Omental fat pad (tissue), 4 donors: ENCODE data around the gene MRTFB. TPM values are rescaled to one million over a fixed set of nuclear protein-coding genes. Genes with fewer than 3 reads are reported as not detected.

Source experiments
- ATAC-seq: fragments of 150-250 bp; one replicate; pipeline ENCODE4 v1.9.1; 2016; ENCODE audit warnings: mild to moderate bottlenecking, moderate library complexity; ENCODE audit not compliant: low FRiP score
- DNase-seq: peaks from one replicate; pipeline ENCODE4 v3.0.0-alpha.2; 2019; ENCODE audit warnings: low spot score
- total RNA-seq, 4 donors: library from RNA; depleted of rRNA; stranded (reverse); fragments of >200 nt; gene quantifications; one replicate each; pipeline ENCODE4 v1.1.0, GENCODE V29; 2016
- TF ChIP-seq, protein P1 (sequence below), 3 donors: fragments of 450-650 bp; IDR thresholded peaks; one replicate each; pipeline ENCODE4 v1.5.1; 2016 to 2017; ENCODE audit warnings: antibody characterized with exemption in 3 of 3, mild to moderate bottlenecking in 3 of 3, moderate library complexity in 2 of 3

Gene MRTFB
- total RNA-seq, 4 donors from 2014 or later: 17.5 to 107 (median 55.8) TPM

DNA sequence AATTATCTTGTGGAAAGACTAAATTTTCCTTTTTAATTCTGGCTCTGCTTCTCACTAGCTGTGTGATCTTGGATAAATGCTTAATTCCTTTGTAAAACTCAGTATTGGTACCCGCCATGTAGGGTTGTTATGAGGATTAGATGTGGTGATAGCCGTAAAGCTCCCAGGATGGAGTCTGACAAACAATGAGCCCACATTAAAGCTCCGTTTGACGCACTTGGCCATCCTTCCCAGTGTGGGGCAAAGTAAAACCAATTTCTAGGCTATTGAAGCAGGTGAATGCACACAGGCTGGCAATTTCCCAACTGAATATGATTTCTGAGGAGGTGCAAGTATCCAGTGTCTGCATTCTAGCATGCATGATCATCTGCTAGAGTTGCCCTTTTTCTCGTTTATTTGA lies 123.6 kb downstream of the MRTFB start:
- TF ChIP-seq, protein P1, sequence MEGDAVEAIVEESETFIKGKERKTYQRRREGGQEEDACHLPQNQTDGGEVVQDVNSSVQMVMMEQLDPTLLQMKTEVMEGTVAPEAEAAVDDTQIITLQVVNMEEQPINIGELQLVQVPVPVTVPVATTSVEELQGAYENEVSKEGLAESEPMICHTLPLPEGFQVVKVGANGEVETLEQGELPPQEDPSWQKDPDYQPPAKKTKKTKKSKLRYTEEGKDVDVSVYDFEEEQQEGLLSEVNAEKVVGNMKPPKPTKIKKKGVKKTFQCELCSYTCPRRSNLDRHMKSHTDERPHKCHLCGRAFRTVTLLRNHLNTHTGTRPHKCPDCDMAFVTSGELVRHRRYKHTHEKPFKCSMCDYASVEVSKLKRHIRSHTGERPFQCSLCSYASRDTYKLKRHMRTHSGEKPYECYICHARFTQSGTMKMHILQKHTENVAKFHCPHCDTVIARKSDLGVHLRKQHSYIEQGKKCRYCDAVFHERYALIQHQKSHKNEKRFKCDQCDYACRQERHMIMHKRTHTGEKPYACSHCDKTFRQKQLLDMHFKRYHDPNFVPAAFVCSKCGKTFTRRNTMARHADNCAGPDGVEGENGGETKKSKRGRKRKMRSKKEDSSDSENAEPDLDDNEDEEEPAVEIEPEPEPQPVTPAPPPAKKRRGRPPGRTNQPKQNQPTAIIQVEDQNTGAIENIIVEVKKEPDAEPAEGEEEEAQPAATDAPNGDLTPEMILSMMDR (IDR thresholded peaks at IDR 0.05): no peak
- no peak for ATAC-seq
- no peak for DNase-seq

DNA sequence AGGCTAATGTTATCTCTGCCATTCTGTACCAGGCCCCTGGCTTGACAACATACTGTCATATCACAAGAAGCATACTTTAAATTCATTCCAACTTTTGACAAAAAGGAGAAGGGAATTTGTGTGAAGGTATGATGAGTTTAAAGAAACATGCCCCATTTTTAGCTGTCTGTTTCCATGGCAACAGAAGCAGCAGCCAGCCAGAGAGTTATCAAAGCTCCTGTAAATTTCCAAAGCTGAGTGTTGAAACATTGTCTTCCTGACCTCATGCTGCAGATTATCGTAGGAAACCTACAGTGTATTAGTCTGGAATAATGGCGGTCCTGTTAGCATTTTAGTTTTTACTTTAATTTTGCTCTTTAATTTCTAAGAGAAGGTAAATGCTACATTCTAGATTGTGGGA lies 124.9 kb downstream of the MRTFB start:
- DNase-seq (no peak), ATAC-seq (no peak)
- TF ChIP-seq, protein P1 (IDR thresholded peaks at IDR 0.05): no peak

DNA sequence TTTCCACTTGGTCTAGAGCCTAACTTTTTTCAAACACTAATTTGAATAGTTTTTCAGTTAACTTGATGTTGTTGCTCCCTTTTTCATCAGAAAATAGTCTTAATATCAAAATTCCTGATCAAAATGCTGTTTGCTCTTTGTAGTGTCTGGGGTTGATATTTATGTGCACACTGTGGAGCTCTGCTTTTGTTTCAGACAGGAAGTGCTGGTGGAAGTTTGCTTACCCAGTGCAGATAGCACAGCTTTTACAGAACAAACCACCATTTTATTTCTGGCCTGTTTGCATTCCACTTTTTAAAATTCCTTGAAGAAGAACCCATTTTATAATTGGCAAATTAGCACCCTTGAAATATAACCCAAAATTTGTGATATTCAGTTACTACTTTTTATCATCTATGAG lies 125.4 kb downstream of the MRTFB start:
- TF ChIP-seq, protein P1 (IDR thresholded peaks at IDR 0.05): no peak
- ATAC-seq: no peak
- DNase-seq: no peak

DNA sequence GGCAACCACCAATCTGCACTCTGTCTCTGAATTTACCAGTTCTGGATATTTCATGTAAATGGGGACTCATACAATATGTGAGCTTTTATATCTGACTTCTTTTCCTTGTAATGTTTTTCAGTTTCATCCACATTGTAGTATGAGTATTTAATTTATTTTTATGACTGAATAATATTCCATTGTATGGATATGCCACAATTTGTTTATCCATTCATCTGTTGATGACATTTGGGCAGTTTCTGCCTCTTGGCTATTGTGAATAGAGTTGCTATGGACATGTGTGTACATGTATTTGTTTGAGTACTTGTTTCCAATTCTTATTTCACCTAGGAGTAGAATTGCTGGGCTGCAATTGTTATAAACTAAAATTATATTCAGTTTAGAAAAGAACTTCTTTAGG lies 126.9 kb downstream of the MRTFB start:
- TF ChIP-seq, protein P1 (IDR thresholded peaks at IDR 0.05): no peak
- ATAC-seq: no peak
- DNase-seq: no peak

DNA sequence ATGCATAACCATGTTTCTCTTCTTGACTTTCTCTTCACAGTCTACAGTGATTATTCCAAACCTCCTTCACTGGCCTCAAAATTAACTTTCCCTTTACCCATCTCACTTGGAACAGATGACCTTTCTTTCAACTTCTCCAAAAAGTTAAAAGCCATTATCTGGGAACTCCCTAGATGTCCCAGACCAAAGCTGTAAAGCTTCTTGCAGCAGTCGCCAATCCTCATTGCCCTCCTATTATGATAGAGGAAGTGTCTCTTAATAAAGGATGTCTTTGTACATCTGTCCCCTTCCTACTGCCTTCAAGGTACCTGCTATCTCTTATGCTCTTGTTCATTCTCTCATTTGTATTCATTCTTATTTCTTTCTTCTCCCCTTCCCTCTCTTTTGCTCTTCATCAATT lies 127.5 kb downstream of the MRTFB start:
- ATAC-seq (no peak), DNase-seq (no peak)
- TF ChIP-seq, protein P1 (IDR thresholded peaks at IDR 0.05): no peak

DNA sequence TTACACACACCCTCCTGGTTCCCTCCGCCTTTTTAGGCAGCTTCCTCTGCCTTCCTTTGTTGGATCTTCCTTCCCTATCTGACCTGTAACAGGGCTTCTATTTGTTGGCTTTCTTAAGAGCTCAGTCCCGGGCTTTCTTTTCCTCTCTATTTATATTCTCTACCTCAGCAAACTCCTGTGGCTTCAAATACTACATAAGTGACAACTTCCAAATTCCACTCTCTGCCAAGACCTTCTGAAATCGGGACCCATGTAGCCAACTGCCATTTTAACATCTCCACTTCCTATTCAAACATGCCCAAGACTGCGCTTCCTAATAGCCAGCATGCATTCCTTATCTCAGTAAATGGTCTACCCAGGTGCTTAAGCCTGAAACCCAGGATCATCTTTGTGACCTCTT lies 128.1 kb downstream of the MRTFB start:
- ATAC-seq: no peak
- TF ChIP-seq, protein P1 (IDR thresholded peaks at IDR 0.05): no peak
- DNase-seq: no peak

DNA sequence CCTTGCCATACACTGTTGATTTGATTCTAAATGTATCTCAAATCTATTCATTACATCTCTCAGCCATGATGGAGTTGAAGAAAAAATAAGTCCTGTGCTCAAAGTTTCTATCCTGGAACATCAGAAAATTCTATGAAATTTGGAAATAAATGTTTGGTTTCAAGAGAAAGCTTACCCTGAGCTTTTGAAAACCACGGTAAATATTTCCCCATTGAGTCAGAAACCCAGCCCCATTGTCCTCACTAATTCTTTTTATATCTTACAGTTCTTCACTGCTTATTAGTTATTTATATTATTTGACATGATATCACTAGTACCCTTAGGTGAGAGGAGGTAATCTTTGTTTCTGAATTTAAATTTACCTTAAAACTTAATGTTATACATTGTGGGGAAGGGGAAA lies 128.5 kb downstream of the MRTFB start:
- ATAC-seq (no peak), DNase-seq (no peak)
- TF ChIP-seq, protein P1 (IDR thresholded peaks at IDR 0.05): no peak
